KMS-11 (cell line): ENCODE data around the gene HBEGF.
A peak's percentile ranks its signal among the peaks of the same experiment; 100 is the strongest.

Experiments
- H2AFZ ChIP-seq: fragments of 200-600 bp; sonication (generic); 2 replicates; pipeline ENCODE4 v1.6.1; 2016; ENCODE audit warnings: antibody characterized with exemption, mixed run types, low read depth
- H3K27ac ChIP-seq: fragments of 200-600 bp; sonication (generic); 2 replicates; pipeline ENCODE4 v1.6.1; 2016; ENCODE audit warnings: mild to moderate bottlenecking, mixed run types
- H3K27me3 ChIP-seq: fragments of 200-600 bp; sonication (generic); 2 replicates; pipeline ENCODE4 v1.6.1; 2017; ENCODE audit warnings: mild to moderate bottlenecking, low read depth, mixed run types, moderate library complexity; ENCODE audit not compliant: insufficient read depth
- H3K36me3 ChIP-seq: fragments of 200-600 bp; sonication (generic); 2 replicates; pipeline ENCODE4 v1.6.1; 2017; ENCODE audit warnings: mild to moderate bottlenecking, mixed run types; ENCODE audit not compliant: insufficient read depth
- H3K4me1 ChIP-seq: fragments of 200-600 bp; sonication (generic); 2 replicates; pipeline ENCODE4 v1.6.1; 2016; ENCODE audit warnings: mild to moderate bottlenecking, low read depth, mixed run types; ENCODE audit not compliant: poor library complexity, severe bottlenecking
- H3K4me2 ChIP-seq: fragments of 200-600 bp; sonication (generic); 2 replicates; pipeline ENCODE4 v1.7.0; 2016; ENCODE audit warnings: mild to moderate bottlenecking, mixed run types
- H3K4me3 ChIP-seq: fragments of 200-600 bp; sonication (generic); IDR thresholded peaks from 2 replicates; pipeline ENCODE4 v1.6.1; 2017; ENCODE audit warnings: low read depth, low read length, mixed read lengths; ENCODE audit not compliant: insufficient read depth
- H3K79me2 ChIP-seq: fragments of 200-600 bp; sonication (generic); 2 replicates; pipeline ENCODE4 v1.6.1; 2016; ENCODE audit warnings: low read depth, mixed run types; ENCODE audit not compliant: insufficient read depth
- H3K9ac ChIP-seq: fragments of 200-600 bp; sonication (generic); 2 replicates; pipeline ENCODE4 v1.6.1; 2016; ENCODE audit warnings: mild to moderate bottlenecking, mixed run types
- H4K20me1 ChIP-seq: fragments of 200-600 bp; sonication (generic); 2 replicates; pipeline ENCODE4 v1.6.1; 2016; ENCODE audit warnings: mild to moderate bottlenecking, mixed run types; ENCODE audit not compliant: insufficient read depth
- TF ChIP-seq, protein P1 (sequence below): fragments of 200-600 bp; sonication (generic); conservative IDR thresholded peaks from 2 replicates; pipeline ENCODE4 v1.6.1; 2017; ENCODE audit warnings: low read depth, mild to moderate bottlenecking, antibody characterized with exemption, low read length, moderate library complexity, mixed read lengths

Gene HBEGF

DNA sequence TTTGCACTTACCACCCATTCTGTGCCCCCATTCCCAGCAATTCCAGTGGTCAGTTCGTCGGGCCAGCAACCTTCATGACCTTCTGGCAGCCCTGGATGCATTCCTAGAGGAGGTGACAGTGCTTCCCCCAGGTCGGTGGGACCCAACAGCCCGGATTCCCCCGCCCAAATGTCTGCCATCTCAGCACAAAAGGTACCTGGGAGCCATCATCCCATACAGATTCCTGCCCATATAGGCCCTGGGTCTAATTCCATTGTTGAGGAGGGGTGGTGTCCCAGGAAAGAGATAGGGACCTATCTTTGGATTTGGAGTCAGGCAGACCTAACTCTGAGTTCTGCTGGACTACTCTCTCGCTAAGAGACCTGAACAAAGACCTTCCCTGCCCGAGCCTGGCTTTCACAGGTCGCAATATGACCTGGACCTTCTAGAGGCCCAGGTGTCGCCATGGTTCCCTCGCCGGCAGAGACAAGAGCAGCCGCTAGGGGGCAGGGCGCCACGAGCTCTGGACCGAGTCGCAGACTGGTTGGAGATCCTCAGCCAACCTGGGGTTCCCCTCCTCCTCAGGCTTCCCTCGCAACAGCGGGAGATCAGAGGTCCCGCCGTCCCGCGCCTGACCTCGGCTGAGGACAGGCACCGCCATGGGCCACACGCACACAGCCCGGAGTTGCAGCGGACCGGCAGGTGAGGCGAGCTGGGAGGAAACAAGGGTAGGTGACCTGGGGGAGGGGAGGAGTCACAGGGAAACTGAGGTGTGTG lies 16.6 kb upstream of the HBEGF start:
- peak overlapping the region; percentile 79 for H3K4me2 ChIP-seq
- H3K27me3 ChIP-seq, result no peaks in the 10 kb centered on the region
- no peak overlapping the region for H3K4me3 ChIP-seq
- H3K27ac ChIP-seq, result no peak overlapping the region
- H3K36me3 ChIP-seq, result no peaks in the 10 kb centered on the region
- H3K4me1 ChIP-seq, result peaks cover 2% of the 10 kb centered on the region
- peak overlapping the region; percentile 26; the same call in 1 of the 2 replicates for H3K9ac ChIP-seq
- TF ChIP-seq, protein P1, sequence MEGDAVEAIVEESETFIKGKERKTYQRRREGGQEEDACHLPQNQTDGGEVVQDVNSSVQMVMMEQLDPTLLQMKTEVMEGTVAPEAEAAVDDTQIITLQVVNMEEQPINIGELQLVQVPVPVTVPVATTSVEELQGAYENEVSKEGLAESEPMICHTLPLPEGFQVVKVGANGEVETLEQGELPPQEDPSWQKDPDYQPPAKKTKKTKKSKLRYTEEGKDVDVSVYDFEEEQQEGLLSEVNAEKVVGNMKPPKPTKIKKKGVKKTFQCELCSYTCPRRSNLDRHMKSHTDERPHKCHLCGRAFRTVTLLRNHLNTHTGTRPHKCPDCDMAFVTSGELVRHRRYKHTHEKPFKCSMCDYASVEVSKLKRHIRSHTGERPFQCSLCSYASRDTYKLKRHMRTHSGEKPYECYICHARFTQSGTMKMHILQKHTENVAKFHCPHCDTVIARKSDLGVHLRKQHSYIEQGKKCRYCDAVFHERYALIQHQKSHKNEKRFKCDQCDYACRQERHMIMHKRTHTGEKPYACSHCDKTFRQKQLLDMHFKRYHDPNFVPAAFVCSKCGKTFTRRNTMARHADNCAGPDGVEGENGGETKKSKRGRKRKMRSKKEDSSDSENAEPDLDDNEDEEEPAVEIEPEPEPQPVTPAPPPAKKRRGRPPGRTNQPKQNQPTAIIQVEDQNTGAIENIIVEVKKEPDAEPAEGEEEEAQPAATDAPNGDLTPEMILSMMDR, result peak; percentile 88
- no peaks in the 10 kb centered on the region for H3K79me2 ChIP-seq
- H4K20me1 ChIP-seq, result no peaks in the 10 kb centered on the region
- peak overlapping the region; percentile 85 for H2AFZ ChIP-seq

DNA sequence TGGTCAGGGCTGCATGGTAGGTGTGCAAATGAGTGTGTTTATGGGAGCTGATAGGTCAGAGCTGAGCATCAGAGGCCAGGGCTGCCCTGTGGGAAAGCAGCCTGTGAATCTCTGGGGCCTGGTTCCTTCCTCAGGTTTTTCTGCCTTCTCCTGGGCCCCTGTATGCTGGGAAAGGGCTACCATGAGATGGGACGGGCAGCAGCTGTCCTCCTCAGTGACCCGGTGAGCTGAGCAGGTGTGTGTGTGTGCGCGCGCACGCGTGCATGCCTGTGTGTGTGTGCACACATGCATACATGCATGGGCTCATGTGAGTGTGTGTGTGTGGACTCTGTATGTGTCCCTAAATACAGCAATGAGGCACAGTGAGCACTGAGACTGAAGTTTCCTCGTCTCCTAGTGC lies 15.9 kb upstream of the HBEGF start:
- H3K9ac ChIP-seq, result no peak overlapping the region
- no peaks in the 10 kb centered on the region for H4K20me1 ChIP-seq
- no peak overlapping the region for H3K4me3 ChIP-seq
- no peaks in the 10 kb centered on the region for H3K79me2 ChIP-seq
- H3K4me2 ChIP-seq, result no peak overlapping the region
- no peaks in the 10 kb centered on the region for H3K27me3 ChIP-seq
- TF ChIP-seq, protein P1, result no peak
- no peak overlapping the region for H3K27ac ChIP-seq
- H3K36me3 ChIP-seq, result no peaks in the 10 kb centered on the region
- no peak overlapping the region for H2AFZ ChIP-seq
- H3K4me1 ChIP-seq, result peaks cover 10% of the 10 kb centered on the region

DNA sequence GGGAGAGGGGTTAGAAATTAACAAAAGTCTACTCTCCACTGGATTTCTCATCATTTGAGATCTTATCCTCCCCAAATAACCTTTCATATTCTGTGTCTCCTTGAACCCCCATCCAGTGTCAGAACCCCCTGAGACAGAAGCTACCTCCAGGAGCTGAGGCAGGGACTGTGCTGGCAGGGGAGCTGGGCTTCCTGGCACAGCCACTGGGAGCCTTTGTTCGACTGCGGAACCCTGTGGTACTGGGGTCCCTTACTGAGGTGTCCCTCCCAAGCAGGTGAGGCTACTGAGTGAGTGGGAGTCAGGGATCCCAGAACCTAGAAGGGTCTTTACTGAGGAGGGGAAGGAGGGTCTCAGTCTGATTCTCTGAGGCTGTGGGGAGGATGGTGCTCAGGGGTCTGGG lies 15.5 kb upstream of the HBEGF start:
- Histone ChIP-seq H3K27me3 (no peaks in the 10 kb centered on the region), H3K36me3 (no peaks in the 10 kb centered on the region), H3K4me3 (no peak overlapping the region), H3K9ac (no peak overlapping the region), H2AFZ (no peak overlapping the region), H3K4me2 (no peak overlapping the region), H3K79me2 (no peaks in the 10 kb centered on the region), H3K4me1 (peaks cover 12% of the 10 kb centered on the region), H3K27ac (no peak overlapping the region), H4K20me1 (no peaks in the 10 kb centered on the region)
- TF ChIP-seq, protein P1, result no peak

DNA sequence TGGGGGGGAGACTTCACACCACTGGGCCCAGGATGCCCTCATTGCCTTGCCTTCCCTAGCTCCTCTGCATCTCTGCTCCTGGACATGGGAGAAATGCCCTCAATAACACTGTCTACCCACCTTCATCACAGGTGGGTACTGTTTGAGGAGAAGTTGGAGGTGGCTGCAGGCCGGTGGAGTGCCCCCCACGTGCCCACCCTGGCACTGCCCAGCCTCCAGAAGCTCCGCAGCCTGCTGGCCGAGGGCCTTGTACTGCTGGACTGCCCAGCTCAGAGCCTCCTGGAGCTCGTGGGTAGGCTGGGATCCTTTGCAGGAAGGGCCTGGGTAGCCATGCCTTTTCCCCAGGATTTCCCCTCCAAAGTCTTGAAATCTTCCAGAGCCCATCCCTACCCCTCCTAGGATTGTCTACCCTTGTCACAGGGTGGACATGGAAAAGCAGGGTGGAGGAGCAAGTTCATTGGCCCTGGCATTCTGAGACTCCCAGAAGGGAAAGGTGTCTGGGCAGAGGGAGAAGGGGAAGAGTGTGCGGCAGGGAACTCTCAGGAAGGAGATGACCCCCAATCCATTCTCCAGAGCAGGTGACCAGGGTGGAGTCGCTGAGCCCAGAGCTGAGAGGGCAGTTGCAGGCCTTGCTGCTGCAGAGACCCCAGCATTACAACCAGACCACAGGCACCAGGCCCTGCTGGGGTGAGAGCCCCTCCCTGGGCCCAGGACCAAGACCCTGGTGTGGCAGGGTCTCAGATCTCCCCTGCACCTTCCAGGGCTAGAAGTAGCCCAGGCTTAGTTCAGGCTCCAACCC lies 14.5 kb upstream of the HBEGF start:
- Histone ChIP-seq H4K20me1 (no peaks in the 10 kb centered on the region), H2AFZ (no peak overlapping the region), H3K27me3 (no peaks in the 10 kb centered on the region), H3K27ac (no peak overlapping the region), H3K79me2 (no peaks in the 10 kb centered on the region), H3K4me2 (no peak overlapping the region), H3K4me1 (peaks cover 12% of the 10 kb centered on the region), H3K36me3 (no peaks in the 10 kb centered on the region), H3K4me3 (no peak overlapping the region), H3K9ac (no peak overlapping the region)
- TF ChIP-seq, protein P1, result no peak
